22Rv1 (cell line): ENCODE measurements around the gene PHACTR1.

Source experiments
- H3K27ac ChIP-seq: fragments of 450-650 bp; 2 replicates; pipeline ENCODE4 v1.5.1; 2017
- ZFX ChIP-seq: fragments of 450-650 bp; IDR thresholded peaks from 2 replicates; pipeline ENCODE4 v1.6.1; 2017; ENCODE audit warnings: antibody characterized with exemption, borderline replicate concordance
- TF ChIP-seq, protein P1 (sequence below): fragments of 450-650 bp; IDR thresholded peaks from 2 replicates; pipeline ENCODE4 v1.5.1; 2017; ENCODE audit warnings: mild to moderate bottlenecking

The PHACTR1 gene

DNA sequence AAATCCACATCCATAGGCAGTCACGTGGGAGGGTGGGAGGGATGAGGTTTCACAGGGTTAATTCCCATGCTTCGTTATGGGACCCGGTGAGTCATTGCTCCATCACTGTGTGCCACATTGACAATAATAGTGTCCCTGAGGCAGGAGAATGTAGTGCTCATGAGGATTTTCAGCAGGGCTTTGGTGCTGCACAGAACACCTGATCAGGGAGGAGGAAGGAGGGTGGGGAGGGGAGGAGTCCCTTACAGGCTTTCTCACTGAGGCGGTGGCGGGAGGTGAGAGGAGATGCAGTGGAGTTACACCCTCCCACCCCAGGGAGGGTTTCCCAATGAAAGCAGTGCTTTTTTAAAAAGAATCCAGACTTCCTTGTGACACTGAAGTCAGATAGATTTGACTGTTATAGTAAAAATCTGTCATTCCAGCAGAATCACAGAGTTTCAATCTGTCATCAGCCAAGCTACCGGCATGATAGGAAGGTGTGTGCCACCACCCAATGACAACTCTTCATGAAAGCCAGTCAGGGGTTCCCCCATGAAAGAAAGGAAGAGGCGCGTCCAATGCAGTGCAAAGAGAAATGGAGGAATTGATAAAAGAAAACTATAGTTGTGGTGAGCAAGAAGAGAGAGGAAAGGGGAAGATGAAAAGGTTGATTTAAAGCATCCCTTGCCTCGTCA, 467.0 kb downstream of the PHACTR1 start:
- TF ChIP-seq ZFX = no peak
- no peak overlapping the region for H3K27ac ChIP-seq

- TF ChIP-seq, protein P1, sequence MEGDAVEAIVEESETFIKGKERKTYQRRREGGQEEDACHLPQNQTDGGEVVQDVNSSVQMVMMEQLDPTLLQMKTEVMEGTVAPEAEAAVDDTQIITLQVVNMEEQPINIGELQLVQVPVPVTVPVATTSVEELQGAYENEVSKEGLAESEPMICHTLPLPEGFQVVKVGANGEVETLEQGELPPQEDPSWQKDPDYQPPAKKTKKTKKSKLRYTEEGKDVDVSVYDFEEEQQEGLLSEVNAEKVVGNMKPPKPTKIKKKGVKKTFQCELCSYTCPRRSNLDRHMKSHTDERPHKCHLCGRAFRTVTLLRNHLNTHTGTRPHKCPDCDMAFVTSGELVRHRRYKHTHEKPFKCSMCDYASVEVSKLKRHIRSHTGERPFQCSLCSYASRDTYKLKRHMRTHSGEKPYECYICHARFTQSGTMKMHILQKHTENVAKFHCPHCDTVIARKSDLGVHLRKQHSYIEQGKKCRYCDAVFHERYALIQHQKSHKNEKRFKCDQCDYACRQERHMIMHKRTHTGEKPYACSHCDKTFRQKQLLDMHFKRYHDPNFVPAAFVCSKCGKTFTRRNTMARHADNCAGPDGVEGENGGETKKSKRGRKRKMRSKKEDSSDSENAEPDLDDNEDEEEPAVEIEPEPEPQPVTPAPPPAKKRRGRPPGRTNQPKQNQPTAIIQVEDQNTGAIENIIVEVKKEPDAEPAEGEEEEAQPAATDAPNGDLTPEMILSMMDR = no peak
- TF ChIP-seq ZFX = no peak
- no peak overlapping the region for H3K27ac ChIP-seq
Measured at GRCh38 chr6:13184089-13184468, 467.5 kb downstream of the PHACTR1 start.

- TF ChIP-seq, protein P1 = no peak
- TF ChIP-seq ZFX = no peak
- no peak overlapping the region for H3K27ac ChIP-seq
Measured at GRCh38 chr6:13184547-13184946, 468.0 kb downstream of the PHACTR1 start.

- H3K27ac ChIP-seq = no peak overlapping the region
- TF ChIP-seq ZFX = no peak
- TF ChIP-seq, protein P1 = no peak
Measured at GRCh38 chr6:13186861-13187260, 470.3 kb downstream of the PHACTR1 start.

DNA sequence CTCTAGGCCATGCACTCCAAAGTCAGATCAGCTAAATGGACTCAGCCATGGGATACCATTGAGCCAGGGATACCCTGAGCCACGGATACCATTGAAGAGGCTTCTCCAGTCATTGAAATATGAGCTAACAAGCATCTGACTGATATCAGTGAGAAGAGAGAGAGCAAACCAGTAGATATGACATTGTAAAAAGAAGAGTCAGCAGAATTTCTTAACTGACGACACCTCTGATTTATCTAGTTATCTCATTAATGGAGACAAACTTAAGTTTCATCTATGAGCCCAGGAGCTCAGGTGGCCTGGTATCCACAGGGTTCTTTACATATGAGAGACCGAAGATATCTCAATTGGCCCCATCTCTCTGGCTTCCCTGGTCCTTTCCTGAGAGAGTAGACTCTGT, 471.1 kb downstream of the PHACTR1 start:
- no peak overlapping the region for H3K27ac ChIP-seq
- TF ChIP-seq, protein P1 = no peak
- no peak for TF ChIP-seq ZFX

DNA sequence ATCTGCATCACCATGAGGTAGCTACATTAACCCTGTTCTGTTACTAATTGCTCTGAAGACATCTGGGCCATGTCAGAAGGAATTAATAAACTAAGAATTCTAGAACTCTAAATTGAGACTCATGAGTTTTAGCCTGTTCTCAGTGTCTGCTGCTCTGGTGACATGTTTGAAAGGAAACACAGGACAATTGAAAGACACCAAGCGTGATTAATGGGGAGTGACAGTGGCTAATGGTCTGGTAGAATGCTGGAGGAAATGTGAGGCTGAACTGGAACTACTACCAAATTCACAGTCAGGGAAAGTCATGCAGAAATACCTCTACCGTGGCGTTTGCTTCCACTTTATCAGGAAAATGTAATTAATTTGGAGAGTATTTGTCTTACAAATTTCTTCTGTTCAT, 471.7 kb downstream of the PHACTR1 start:
- H3K27ac ChIP-seq = no peak overlapping the region
- TF ChIP-seq, protein P1 = no peak
- no peak for TF ChIP-seq ZFX

DNA sequence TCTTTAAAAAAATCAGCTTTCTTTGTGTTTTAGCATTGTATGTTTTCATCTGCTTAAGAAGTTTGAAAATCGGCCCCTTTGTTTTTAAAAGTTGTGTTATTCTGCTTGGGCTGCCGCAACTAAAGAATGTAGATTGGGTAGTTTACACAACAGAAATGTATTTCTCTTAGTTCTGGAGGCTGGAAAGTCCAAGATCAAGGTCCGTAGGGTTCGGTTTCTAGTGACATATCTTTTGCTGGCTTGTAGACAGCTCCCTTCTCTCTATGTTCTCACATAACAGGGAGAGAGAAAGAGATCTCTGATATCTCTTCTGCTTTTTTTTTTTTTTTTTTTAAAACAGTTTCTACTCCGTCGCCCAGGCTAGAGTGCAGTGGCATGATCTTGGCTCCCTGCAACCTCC, 473.1 kb downstream of the PHACTR1 start:
- TF ChIP-seq, protein P1 = no peak
- TF ChIP-seq ZFX = no peak
- no peak overlapping the region for H3K27ac ChIP-seq

- no peak for TF ChIP-seq ZFX
- TF ChIP-seq, protein P1 = no peak
- no peak overlapping the region for H3K27ac ChIP-seq
Measured at GRCh38 chr6:13190376-13190775, 473.8 kb downstream of the PHACTR1 start.
